ENCODE results near the gene SORBS1. TPM values are rescaled to one million over a fixed set of nuclear protein-coding genes. Genes with fewer than 3 reads are reported as not detected.

Gene SORBS1
- total RNA-seq, 1 donor from 2014 or later, result 5.1 TPM

GRCh38 chr10:95273393-95274312, 287.5 kb downstream of the SORBS1 start:
- Mint-ChIP-seq H3K4me3 (ENCODE audit: unreplicated experiment) (peak overlapping the region; percentile 16), H3K4me1 (ENCODE audit: low read depth, unreplicated experiment) (peaks cover 54% of the 10 kb centered on the region), H3K27ac (ENCODE audit: unreplicated experiment) (peak overlapping the region; percentile 95), H3K27me3 (ENCODE audit: low read depth, unreplicated experiment) (no peaks in the 10 kb centered on the region), H3K9me3 (ENCODE audit: unreplicated experiment) (no peaks in the 10 kb centered on the region), H3K36me3 (ENCODE audit: low read depth, unreplicated experiment) (peaks cover 10% of the 10 kb centered on the region)
- Histone ChIP-seq H4K20me1 (ENCODE audit: insufficient read depth, low read length) (peaks cover 18% of the 10 kb centered on the region), H3K9me3 (ENCODE audit: insufficient read depth, low read depth, low read length) (no peaks in the 10 kb centered on the region), H3K27ac (ENCODE audit: low read depth, low read length) (peak overlapping the region; percentile 81), H3K9ac (ENCODE audit: low read length) (peak overlapping the region; percentile 65), H2AFZ (ENCODE audit: low read depth, low read length) (no peak overlapping the region), H3K27me3 (ENCODE audit: insufficient read depth, low read length) (no peaks in the 10 kb centered on the region), H3K4me2 (ENCODE audit: low read length) (peak overlapping the region; percentile 76), H3K36me3 (ENCODE audit: insufficient read depth, low read length) (no peaks in the 10 kb centered on the region), H3K4me1 (ENCODE audit: insufficient read depth, low read length) (peaks cover 44% of the 10 kb centered on the region), H3K79me2 (ENCODE audit: insufficient read depth, low read length) (peaks cover 61% of the 10 kb centered on the region), H3K4me3 (ENCODE audit: insufficient read depth, low read depth, low read length) (peak overlapping the region; percentile 12)
- DNase-seq (ENCODE audit: low read depth), result peak; percentile 81
- TF ChIP-seq EZH2 (IDR thresholded peaks at IDR 0.05; ENCODE audit: insufficient read depth, low read length) (no peak), CTCF (IDR thresholded peaks at IDR 0.05; ENCODE audit: insufficient read depth, low read depth, low read length) (no peak)
- FAIRE-seq, result peak; percentile 29

- Mint-ChIP-seq H3K9me3 (ENCODE audit: unreplicated experiment) (no peaks in the 10 kb centered on the region), H3K27me3 (ENCODE audit: low read depth, unreplicated experiment) (no peaks in the 10 kb centered on the region), H3K27ac (ENCODE audit: unreplicated experiment) (peak overlapping the region; percentile 82), H3K4me3 (ENCODE audit: unreplicated experiment) (no peak overlapping the region), H3K36me3 (ENCODE audit: low read depth, unreplicated experiment) (peaks cover 21% of the 10 kb centered on the region), H3K4me1 (ENCODE audit: low read depth, unreplicated experiment) (peaks cover 42% of the 10 kb centered on the region)
- Histone ChIP-seq H3K27me3 (ENCODE audit: insufficient read depth, low read length) (no peaks in the 10 kb centered on the region), H3K9ac (ENCODE audit: low read length) (peak overlapping the region; percentile 68), H3K9me3 (ENCODE audit: insufficient read depth, low read depth, low read length) (no peaks in the 10 kb centered on the region), H4K20me1 (ENCODE audit: insufficient read depth, low read length) (no peaks in the 10 kb centered on the region), H3K4me1 (ENCODE audit: insufficient read depth, low read length) (peaks cover 33% of the 10 kb centered on the region), H3K4me3 (ENCODE audit: insufficient read depth, low read depth, low read length) (no peak overlapping the region), H3K4me2 (ENCODE audit: low read length) (peak overlapping the region; percentile 37), H3K27ac (ENCODE audit: low read depth, low read length) (peak overlapping the region; percentile 94), H3K36me3 (ENCODE audit: insufficient read depth, low read length) (no peaks in the 10 kb centered on the region), H2AFZ (ENCODE audit: low read depth, low read length) (peak overlapping the region; percentile 28), H3K79me2 (ENCODE audit: insufficient read depth, low read length) (peaks cover 18% of the 10 kb centered on the region)
- DNase-seq (ENCODE audit: low read depth), result peak; percentile 87
- TF ChIP-seq EZH2 (IDR thresholded peaks at IDR 0.05; ENCODE audit: insufficient read depth, low read length) (no peak), CTCF (IDR thresholded peaks at IDR 0.05; ENCODE audit: insufficient read depth, low read depth, low read length) (no peak)
- FAIRE-seq, result no peak
These were observed 292.7 kb downstream of the SORBS1 start for GRCh38 chr10:95268438-95268837.

- Histone ChIP-seq H3K36me3 (ENCODE audit: insufficient read depth, low read length) (no peaks in the 10 kb centered on the region), H3K9ac (ENCODE audit: low read length) (no peak overlapping the region), H3K27me3 (ENCODE audit: insufficient read depth, low read length) (no peaks in the 10 kb centered on the region), H3K27ac (ENCODE audit: low read depth, low read length) (peak overlapping the region; percentile 94), H3K79me2 (ENCODE audit: insufficient read depth, low read length) (peaks cover 8% of the 10 kb centered on the region), H3K4me3 (ENCODE audit: insufficient read depth, low read depth, low read length) (no peak overlapping the region), H3K9me3 (ENCODE audit: insufficient read depth, low read depth, low read length) (no peaks in the 10 kb centered on the region), H3K4me1 (ENCODE audit: insufficient read depth, low read length) (peaks cover 28% of the 10 kb centered on the region), H3K4me2 (ENCODE audit: low read length) (no peak overlapping the region), H2AFZ (ENCODE audit: low read depth, low read length) (no peak overlapping the region), H4K20me1 (ENCODE audit: insufficient read depth, low read length) (no peaks in the 10 kb centered on the region)
- Mint-ChIP-seq H3K27me3 (ENCODE audit: low read depth, unreplicated experiment) (no peaks in the 10 kb centered on the region), H3K4me1 (ENCODE audit: low read depth, unreplicated experiment) (peaks cover 44% of the 10 kb centered on the region), H3K4me3 (ENCODE audit: unreplicated experiment) (no peak overlapping the region), H3K36me3 (ENCODE audit: low read depth, unreplicated experiment) (peaks cover 30% of the 10 kb centered on the region), H3K9me3 (ENCODE audit: unreplicated experiment) (no peaks in the 10 kb centered on the region), H3K27ac (ENCODE audit: unreplicated experiment) (peak overlapping the region; percentile 96)
- TF ChIP-seq CTCF (IDR thresholded peaks at IDR 0.05; ENCODE audit: insufficient read depth, low read depth, low read length) (no peak), EZH2 (IDR thresholded peaks at IDR 0.05; ENCODE audit: insufficient read depth, low read length) (no peak)
- DNase-seq (ENCODE audit: low read depth) (no peak), FAIRE-seq (no peak)
These were observed 293.9 kb downstream of the SORBS1 start for GRCh38 chr10:95267251-95267650.

All from astrocyte (in vitro differentiated cells and primary cell).